ENCODE data around the gene OR10A6.

The OR10A6 gene

DNA sequence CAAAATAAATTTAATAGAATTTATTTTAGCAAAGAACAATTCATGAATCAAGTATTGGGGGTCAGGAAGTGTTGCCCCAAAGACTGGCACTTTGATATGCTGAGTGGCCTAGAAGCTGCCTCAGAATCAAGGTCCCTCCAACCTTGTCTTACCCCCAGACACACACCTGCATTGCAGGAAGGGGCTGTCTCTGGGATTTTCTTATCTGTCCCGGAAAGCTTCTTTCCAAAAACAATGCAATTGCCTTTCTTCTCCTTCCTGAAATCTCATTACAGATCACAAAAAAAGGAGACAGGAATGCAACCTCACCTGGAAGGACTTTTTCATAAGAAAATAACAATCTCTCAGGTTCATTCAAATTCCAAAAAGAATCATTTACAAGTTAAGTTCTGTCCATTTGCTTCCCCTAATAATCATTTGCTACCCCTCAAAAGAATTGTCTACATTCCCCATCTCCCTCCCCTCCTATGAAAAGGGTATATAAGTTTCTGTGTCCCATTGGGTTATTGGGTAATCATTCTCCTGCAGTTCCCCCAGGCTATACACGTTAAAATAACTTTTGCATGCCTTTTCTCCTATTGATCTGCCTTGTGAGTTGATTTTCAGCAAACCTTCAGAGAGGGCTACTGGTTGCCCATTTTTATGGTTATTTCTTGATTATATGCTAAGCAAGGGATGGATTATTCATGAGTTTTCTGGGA, 21.3 kb downstream of the OR10A6 start:
- no peak overlapping the region for H3K4me3 ChIP-seq (ENCODE audit: low read depth in 1 of 2, low read length in 2 of 2)
- H4K20me1 ChIP-seq (ENCODE audit: insufficient read depth, low read length): no peaks in the 10 kb centered on the region; the same call in 1 of the 2 replicates
- no peak overlapping the region for H3K27ac ChIP-seq (ENCODE audit: low read length)
- no peak overlapping the region for H3K4me2 ChIP-seq (ENCODE audit: insufficient read depth, low read length)
- H2AFZ ChIP-seq (ENCODE audit: low read depth, low read length): no peak overlapping the region
- no peak overlapping the region for H3K9ac ChIP-seq (ENCODE audit: low read depth, low read length)
- no peaks in the 10 kb centered on the region for H3K27me3 ChIP-seq (ENCODE audit: insufficient read depth, low read length, poor library complexity)
- H3K4me1 ChIP-seq (ENCODE audit: insufficient read depth, low read length): no peaks in the 10 kb centered on the region
- TF ChIP-seq EZH2 (IDR thresholded peaks at IDR 0.05; ENCODE audit: borderline replicate concordance, low read depth, low read length, severe bottlenecking): no peak
- no peak for TF ChIP-seq CTCF (IDR thresholded peaks at IDR 0.05; ENCODE audit: borderline replicate concordance, extremely low read depth, low read length, poor library complexity, severe bottlenecking)
- H3K9me3 ChIP-seq (ENCODE audit: insufficient read depth, low read length, severe bottlenecking): no peaks in the 10 kb centered on the region
- H3K36me3 ChIP-seq (ENCODE audit: insufficient read depth, low read length): no peaks in the 10 kb centered on the region
- DNase-seq: no peak
- ATAC-seq (ENCODE audit: insufficient read depth, low read depth): no peak
- H3K79me2 ChIP-seq (ENCODE audit: insufficient read depth, low read length): no peaks in the 10 kb centered on the region

DNA sequence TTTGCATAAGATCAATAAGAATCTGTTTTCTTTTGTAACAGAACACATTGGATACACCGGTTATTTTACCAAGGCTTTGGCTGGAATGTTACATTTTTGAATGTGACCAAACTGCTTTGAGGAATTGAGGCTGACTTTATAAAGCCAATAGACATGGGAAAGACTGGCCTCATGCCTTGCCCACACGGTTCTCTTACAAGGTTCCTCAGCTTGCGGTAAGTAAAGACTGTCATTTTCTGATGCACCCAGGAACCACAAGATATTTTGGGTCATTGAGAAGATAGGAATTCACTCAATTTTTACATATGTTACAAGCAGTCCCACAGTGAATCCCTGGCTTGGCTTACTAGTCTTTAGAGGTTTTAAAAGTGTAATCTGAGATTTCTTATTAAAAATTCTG, 23.9 kb downstream of the OR10A6 start:
- H2AFZ ChIP-seq (ENCODE audit: low read depth, low read length): no peak overlapping the region
- no peaks in the 10 kb centered on the region; the same call in 1 of the 2 replicates for H4K20me1 ChIP-seq (ENCODE audit: insufficient read depth, low read length)
- no peaks in the 10 kb centered on the region for H3K9me3 ChIP-seq (ENCODE audit: insufficient read depth, low read length, severe bottlenecking)
- DNase-seq (no peak), ATAC-seq (ENCODE audit: insufficient read depth, low read depth) (no peak)
- H3K4me3 ChIP-seq (ENCODE audit: low read depth in 1 of 2, low read length in 2 of 2): no peak overlapping the region
- no peak overlapping the region for H3K9ac ChIP-seq (ENCODE audit: low read depth, low read length)
- TF ChIP-seq EZH2 (IDR thresholded peaks at IDR 0.05; ENCODE audit: borderline replicate concordance, low read depth, low read length, severe bottlenecking) (no peak), CTCF (IDR thresholded peaks at IDR 0.05; ENCODE audit: borderline replicate concordance, extremely low read depth, low read length, poor library complexity, severe bottlenecking) (no peak)
- H3K79me2 ChIP-seq (ENCODE audit: insufficient read depth, low read length): no peaks in the 10 kb centered on the region
- H3K27me3 ChIP-seq (ENCODE audit: insufficient read depth, low read length, poor library complexity): peaks cover 5% of the 10 kb centered on the region
- H3K27ac ChIP-seq (ENCODE audit: low read length): no peak overlapping the region
- no peak overlapping the region for H3K4me2 ChIP-seq (ENCODE audit: insufficient read depth, low read length)
- no peaks in the 10 kb centered on the region for H3K4me1 ChIP-seq (ENCODE audit: insufficient read depth, low read length)
- no peaks in the 10 kb centered on the region for H3K36me3 ChIP-seq (ENCODE audit: insufficient read depth, low read length)

DNA sequence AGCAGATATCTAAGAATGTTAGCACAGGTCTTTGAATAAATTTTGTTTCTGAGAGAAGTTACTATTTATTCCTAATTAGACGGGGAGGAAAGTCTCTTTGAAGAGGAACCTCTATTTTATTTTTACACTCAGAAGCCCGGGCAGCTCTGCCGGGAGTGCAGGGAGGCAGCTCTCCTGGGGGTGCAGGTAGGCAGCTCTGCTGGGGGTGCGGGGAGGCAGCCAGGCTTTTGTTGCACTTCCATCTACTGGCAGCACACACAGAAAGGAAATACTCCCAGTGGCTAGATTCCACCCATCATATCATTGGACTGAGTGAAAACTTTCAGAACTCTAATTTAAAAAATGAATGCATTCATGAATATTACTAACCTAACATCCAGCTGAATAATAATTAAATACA, 24.6 kb downstream of the OR10A6 start:
- H2AFZ ChIP-seq (ENCODE audit: low read depth, low read length): no peak overlapping the region
- H3K36me3 ChIP-seq (ENCODE audit: insufficient read depth, low read length): no peaks in the 10 kb centered on the region
- DNase-seq (no peak), ATAC-seq (ENCODE audit: insufficient read depth, low read depth) (no peak)
- H3K9ac ChIP-seq (ENCODE audit: low read depth, low read length): no peak overlapping the region
- no peaks in the 10 kb centered on the region for H3K9me3 ChIP-seq (ENCODE audit: insufficient read depth, low read length, severe bottlenecking)
- no peaks in the 10 kb centered on the region for H3K79me2 ChIP-seq (ENCODE audit: insufficient read depth, low read length)
- no peak overlapping the region for H3K4me3 ChIP-seq (ENCODE audit: low read depth in 1 of 2, low read length in 2 of 2)
- no peak overlapping the region for H3K4me2 ChIP-seq (ENCODE audit: insufficient read depth, low read length)
- peaks cover 5% of the 10 kb centered on the region for H3K27me3 ChIP-seq (ENCODE audit: insufficient read depth, low read length, poor library complexity)
- H4K20me1 ChIP-seq (ENCODE audit: insufficient read depth, low read length): no peaks in the 10 kb centered on the region; the same call in 1 of the 2 replicates
- no peaks in the 10 kb centered on the region for H3K4me1 ChIP-seq (ENCODE audit: insufficient read depth, low read length)
- TF ChIP-seq CTCF (IDR thresholded peaks at IDR 0.05; ENCODE audit: borderline replicate concordance, extremely low read depth, low read length, poor library complexity, severe bottlenecking): no peak
- no peak for TF ChIP-seq EZH2 (IDR thresholded peaks at IDR 0.05; ENCODE audit: borderline replicate concordance, low read depth, low read length, severe bottlenecking)
- no peak overlapping the region for H3K27ac ChIP-seq (ENCODE audit: low read length)

Measured in DND-41 (cell line).